ENCODE data around the gene POLH. TPM values are rescaled to one million over a fixed set of nuclear protein-coding genes. Genes with fewer than 3 reads are reported as not detected.
"Not testable (repeated sequence)": the region's sequence is repeated elsewhere in the genome, so short reads cannot be mapped to it uniquely, and the experiment has no call there.

The POLH gene
- total RNA-seq, 2 donors from 2014 or later: 5.5 to 6.2 TPM

GRCh38 chr6:43648248-43648647 lies 72.3 kb downstream of the POLH start:
- H3K36me3 ChIP-seq: no peaks in the 10 kb centered on the region
- H3K9me3 ChIP-seq: no peaks in the 10 kb centered on the region
- H3K27me3 ChIP-seq: no peaks in the 10 kb centered on the region
- H3K27ac ChIP-seq: no peak overlapping the region
- H3K4me3 ChIP-seq: no peak overlapping the region
- DNase-seq (ENCODE audit: low spot score): no peak
- peaks cover 0 to 17% of the 10 kb centered on the region in 2 donors for H3K4me1 ChIP-seq
- TF ChIP-seq, protein P1, sequence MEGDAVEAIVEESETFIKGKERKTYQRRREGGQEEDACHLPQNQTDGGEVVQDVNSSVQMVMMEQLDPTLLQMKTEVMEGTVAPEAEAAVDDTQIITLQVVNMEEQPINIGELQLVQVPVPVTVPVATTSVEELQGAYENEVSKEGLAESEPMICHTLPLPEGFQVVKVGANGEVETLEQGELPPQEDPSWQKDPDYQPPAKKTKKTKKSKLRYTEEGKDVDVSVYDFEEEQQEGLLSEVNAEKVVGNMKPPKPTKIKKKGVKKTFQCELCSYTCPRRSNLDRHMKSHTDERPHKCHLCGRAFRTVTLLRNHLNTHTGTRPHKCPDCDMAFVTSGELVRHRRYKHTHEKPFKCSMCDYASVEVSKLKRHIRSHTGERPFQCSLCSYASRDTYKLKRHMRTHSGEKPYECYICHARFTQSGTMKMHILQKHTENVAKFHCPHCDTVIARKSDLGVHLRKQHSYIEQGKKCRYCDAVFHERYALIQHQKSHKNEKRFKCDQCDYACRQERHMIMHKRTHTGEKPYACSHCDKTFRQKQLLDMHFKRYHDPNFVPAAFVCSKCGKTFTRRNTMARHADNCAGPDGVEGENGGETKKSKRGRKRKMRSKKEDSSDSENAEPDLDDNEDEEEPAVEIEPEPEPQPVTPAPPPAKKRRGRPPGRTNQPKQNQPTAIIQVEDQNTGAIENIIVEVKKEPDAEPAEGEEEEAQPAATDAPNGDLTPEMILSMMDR (IDR thresholded peaks at IDR 0.05): no peak

DNA sequence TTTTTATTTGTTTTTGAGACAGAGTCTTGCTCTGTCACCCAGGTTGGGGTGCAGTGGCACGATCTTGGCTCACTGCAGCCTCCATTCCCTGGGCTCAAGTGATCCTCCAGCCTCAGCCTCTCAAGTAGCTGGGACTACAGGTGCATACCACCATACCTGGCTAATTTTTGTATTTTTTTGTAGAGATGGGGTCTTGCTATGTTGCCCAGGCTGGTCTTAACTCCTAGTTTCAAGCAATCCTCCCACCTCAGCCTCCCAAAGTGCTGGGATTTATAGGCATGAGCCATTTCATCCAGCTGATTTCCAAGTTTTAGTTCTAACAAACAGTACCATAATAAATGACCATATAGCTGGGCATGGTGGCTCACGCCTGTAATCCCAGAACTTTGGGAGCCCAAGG lies 76.8 kb downstream of the POLH start:
- not testable (repeated sequence) for H3K4me3 ChIP-seq; H3K27ac ChIP-seq; DNase-seq (ENCODE audit: low spot score); H3K27me3 ChIP-seq; H3K4me1 ChIP-seq; H3K36me3 ChIP-seq; H3K9me3 ChIP-seq

DNA sequence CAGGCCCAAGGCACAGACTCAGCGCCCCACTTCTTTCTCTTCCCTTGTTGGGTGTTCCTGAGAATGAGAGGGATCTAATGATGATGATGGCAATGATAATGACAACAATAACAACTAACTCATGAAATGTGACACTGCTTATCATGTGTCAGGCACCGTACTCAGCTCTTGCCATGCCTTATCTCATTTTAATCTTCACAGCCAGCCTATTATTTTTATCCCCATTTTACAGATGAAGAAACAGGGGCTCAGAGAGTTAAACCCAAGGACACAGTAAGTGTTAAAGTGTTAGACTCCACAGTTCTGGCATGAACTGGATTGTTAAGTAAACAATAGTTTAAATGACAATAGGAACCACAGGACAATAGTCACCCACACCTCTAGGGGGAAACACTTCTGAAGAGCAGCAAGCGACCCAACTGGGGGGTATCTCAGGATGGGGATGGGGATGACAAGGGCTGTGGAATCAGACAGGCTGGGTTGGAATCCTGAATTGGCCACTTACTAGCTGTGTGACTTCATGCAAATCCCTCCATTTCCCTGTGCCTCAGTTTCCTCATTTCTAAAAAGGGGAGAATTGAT lies 81.3 kb downstream of the POLH start:
- Histone ChIP-seq H3K4me1 (no peaks in the 10 kb centered on the region), H3K36me3 (no peaks in the 10 kb centered on the region), H3K27me3 (no peaks in the 10 kb centered on the region), H3K27ac (no peak overlapping the region), H3K4me3 (no peak overlapping the region), H3K9me3 (peaks cover 0 to 9% of the 10 kb centered on the region in 2 donors)
- TF ChIP-seq, protein P1 (IDR thresholded peaks at IDR 0.05): no peak
- DNase-seq (ENCODE audit: low spot score): no peak

- Histone ChIP-seq H3K36me3 (no peaks in the 10 kb centered on the region), H3K9me3 (peaks cover 0 to 9% of the 10 kb centered on the region in 2 donors)
- TF ChIP-seq, protein P1 (IDR thresholded peaks at IDR 0.05): no peak
Observed at GRCh38 chr6:43658161-43658560, 82.2 kb downstream of the POLH start.

GRCh38 chr6:43662948-43663347 lies 87.0 kb downstream of the POLH start:
- H3K27ac ChIP-seq: not testable (repeated sequence)

More at GRCh38 chr6:43658161-43658560, 82.2 kb downstream of the POLH start:
- no peak for DNase-seq (ENCODE audit: low spot score)
- no peak overlapping the region for H3K27ac ChIP-seq
- H3K4me1 ChIP-seq: no peaks in the 10 kb centered on the region
- no peaks in the 10 kb centered on the region for H3K27me3 ChIP-seq
- H3K4me3 ChIP-seq: no peak overlapping the region

More at GRCh38 chr6:43662948-43663347, 87.0 kb downstream of the POLH start:
- H3K9me3 ChIP-seq; H3K36me3 ChIP-seq; H3K27me3 ChIP-seq; DNase-seq (ENCODE audit: low spot score); H3K4me3 ChIP-seq: not testable (repeated sequence)
- peaks cover 0 to 10% of the 10 kb centered on the region in 2 donors for H3K4me1 ChIP-seq

Other genes with a start within 250 kb of the POLH start
- gene ZNF318, start 206.5 kb upstream of the POLH start, total RNA-seq: 10 to 100 TPM; 10.1 to 11.3 TPM
- gene ABCC10, start 148.6 kb upstream of the POLH start, total RNA-seq: 1 to 10 TPM; 7.1 to 7.8 TPM
- gene DLK2, start 120.6 kb upstream of the POLH start, total RNA-seq: 1 to 10 TPM in 1 of 2 donors, not detected in 1; 1.3 TPM
- gene TJAP1, start 98.6 kb upstream of the POLH start, total RNA-seq: 10 to 100 TPM; 15.8 to 22.0 TPM
- under 1 TPM; 0.41 to 0.90 TPM for gene LRRC73, start 65.8 kb upstream of the POLH start, total RNA-seq
- 100 to 1,000 TPM in 1 of 2 donors, 10 to 100 TPM in 1; 84.0 to 103 TPM for gene YIPF3, start 59.3 kb upstream of the POLH start, total RNA-seq
- gene POLR1C, start 59.1 kb upstream of the POLH start, total RNA-seq: 10 to 100 TPM; 13.5 to 13.9 TPM
- 10 to 100 TPM in 1 of 2 donors, 1 to 10 TPM in 1; 8.8 to 11.8 TPM for gene XPO5, start 147 bp upstream of the POLH start, total RNA-seq
- 10 to 100 TPM; 15.7 to 20.7 TPM for gene GTPBP2, start 53.1 kb downstream of the POLH start, total RNA-seq
- 10 to 100 TPM; 22.8 to 28.2 TPM for gene MAD2L1BP, start 59.7 kb downstream of the POLH start, total RNA-seq
- under 1 TPM in 1 of 2 donors, not detected in 1; 0.12 TPM for gene RSPH9, start 68.9 kb downstream of the POLH start, total RNA-seq
- 10 to 100 TPM; 40.4 to 42.7 TPM for gene MRPS18A, start 111.6 kb downstream of the POLH start, total RNA-seq
- gene VEGFA, start 194.0 kb downstream of the POLH start, total RNA-seq: 100 to 1,000 TPM; 102 to 132 TPM